PC-9 (cell line): ENCODE measurements around the gene PRPF40A.

Experiments
- EZH2 ChIP-seq: fragments of 200-600 bp; sonication (generic); IDR thresholded peaks from 2 replicates; pipeline ENCODE4 v1.8.0; 2017; ENCODE audit warnings: antibody characterized with exemption, low read depth
- TF ChIP-seq, protein P1 (sequence below): fragments of 200-600 bp; sonication (generic); conservative IDR thresholded peaks from 2 replicates; pipeline ENCODE4 v1.6.1; 2017; ENCODE audit warnings: mixed run types, antibody characterized with exemption, mild to moderate bottlenecking, moderate library complexity

DNA sequence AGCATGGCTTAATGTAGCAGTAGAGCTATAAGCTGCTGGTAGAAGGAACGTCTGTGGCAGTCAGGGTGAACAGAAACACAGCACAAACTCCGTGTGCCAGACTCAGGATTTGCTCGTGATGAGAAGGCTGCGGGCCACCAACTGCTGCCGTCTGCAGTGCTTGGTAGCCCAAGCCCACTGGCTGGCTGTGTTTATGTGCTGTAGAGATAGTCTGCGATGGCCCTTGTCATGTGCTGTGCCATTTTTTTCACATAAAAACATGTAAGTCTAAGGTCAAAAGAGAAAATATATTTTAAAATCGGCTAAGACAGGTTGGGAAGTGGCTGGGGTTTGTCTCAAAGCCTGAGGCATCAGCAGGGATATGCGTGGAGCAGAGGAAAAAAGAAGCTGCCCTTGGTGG lies 78.7 kb downstream of the PRPF40A start:
- TF ChIP-seq, protein P1, sequence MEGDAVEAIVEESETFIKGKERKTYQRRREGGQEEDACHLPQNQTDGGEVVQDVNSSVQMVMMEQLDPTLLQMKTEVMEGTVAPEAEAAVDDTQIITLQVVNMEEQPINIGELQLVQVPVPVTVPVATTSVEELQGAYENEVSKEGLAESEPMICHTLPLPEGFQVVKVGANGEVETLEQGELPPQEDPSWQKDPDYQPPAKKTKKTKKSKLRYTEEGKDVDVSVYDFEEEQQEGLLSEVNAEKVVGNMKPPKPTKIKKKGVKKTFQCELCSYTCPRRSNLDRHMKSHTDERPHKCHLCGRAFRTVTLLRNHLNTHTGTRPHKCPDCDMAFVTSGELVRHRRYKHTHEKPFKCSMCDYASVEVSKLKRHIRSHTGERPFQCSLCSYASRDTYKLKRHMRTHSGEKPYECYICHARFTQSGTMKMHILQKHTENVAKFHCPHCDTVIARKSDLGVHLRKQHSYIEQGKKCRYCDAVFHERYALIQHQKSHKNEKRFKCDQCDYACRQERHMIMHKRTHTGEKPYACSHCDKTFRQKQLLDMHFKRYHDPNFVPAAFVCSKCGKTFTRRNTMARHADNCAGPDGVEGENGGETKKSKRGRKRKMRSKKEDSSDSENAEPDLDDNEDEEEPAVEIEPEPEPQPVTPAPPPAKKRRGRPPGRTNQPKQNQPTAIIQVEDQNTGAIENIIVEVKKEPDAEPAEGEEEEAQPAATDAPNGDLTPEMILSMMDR = no peak
- no peak for TF ChIP-seq EZH2
